C4-2B (cell line): ENCODE data around the gene ATP2C1.

Experiments
- H3K27ac ChIP-seq: fragments of 450-650 bp; 2 replicates; pipeline ENCODE4 v1.5.1; 2017
- ZFX ChIP-seq: fragments of 450-650 bp; IDR thresholded peaks from 2 replicates; pipeline ENCODE4 v1.6.1; 2017
- TF ChIP-seq, protein P1 (sequence below): fragments of 450-650 bp; conservative IDR thresholded peaks from 2 replicates; pipeline ENCODE4 v1.5.1; 2017; ENCODE audit warnings: mild to moderate bottlenecking

ATP2C1 gene

DNA sequence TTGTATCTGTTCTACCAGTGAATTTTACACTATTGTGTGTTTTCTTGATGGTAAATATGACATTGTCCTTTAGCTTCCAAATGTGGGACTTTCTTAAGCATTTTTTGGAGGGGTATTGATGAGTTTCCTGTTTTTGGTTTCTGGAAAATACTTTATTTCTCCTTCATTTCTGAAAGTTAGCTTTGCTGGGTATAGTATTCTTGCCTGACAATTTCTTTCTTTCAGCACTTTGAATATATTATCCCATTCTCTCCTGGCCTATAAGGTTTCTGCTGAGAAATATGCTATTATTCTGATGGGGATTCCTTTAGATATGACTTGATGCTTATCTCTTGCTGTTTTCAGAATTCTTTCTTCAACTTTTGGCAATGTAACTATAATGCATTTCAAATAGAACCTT, 15.4 kb upstream of the ATP2C1 start:
- H3K27ac ChIP-seq = no peak overlapping the region
- TF ChIP-seq ZFX = no peak

DNA sequence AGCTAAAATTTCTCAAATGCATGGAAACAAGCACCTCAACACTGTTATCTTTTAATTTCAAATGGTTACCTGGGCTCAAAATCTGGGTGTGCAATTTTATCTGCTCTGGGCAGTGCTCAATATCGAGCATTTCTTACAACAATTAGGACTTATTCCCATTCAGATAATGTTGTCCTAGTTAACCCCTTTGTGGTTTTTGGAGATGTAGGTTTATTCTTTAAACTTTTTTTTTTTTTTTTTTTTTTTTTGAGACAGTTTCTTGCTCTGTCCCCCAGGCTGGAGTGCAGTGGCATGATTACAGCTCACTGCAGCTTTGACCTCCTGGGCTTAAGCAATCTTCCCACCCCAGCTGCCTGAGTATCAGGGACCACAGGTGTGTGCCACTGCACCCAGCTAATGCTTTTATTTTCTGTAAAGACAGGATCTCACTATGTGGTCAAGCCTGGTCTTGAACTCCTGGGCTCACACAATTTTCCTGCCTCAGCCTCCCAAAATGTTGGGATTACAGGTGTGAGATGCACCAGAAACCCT, 4.4 kb upstream of the ATP2C1 start:
- H3K27ac ChIP-seq = no peak overlapping the region
- TF ChIP-seq ZFX = no peak
- TF ChIP-seq, protein P1, sequence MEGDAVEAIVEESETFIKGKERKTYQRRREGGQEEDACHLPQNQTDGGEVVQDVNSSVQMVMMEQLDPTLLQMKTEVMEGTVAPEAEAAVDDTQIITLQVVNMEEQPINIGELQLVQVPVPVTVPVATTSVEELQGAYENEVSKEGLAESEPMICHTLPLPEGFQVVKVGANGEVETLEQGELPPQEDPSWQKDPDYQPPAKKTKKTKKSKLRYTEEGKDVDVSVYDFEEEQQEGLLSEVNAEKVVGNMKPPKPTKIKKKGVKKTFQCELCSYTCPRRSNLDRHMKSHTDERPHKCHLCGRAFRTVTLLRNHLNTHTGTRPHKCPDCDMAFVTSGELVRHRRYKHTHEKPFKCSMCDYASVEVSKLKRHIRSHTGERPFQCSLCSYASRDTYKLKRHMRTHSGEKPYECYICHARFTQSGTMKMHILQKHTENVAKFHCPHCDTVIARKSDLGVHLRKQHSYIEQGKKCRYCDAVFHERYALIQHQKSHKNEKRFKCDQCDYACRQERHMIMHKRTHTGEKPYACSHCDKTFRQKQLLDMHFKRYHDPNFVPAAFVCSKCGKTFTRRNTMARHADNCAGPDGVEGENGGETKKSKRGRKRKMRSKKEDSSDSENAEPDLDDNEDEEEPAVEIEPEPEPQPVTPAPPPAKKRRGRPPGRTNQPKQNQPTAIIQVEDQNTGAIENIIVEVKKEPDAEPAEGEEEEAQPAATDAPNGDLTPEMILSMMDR = no peak

DNA sequence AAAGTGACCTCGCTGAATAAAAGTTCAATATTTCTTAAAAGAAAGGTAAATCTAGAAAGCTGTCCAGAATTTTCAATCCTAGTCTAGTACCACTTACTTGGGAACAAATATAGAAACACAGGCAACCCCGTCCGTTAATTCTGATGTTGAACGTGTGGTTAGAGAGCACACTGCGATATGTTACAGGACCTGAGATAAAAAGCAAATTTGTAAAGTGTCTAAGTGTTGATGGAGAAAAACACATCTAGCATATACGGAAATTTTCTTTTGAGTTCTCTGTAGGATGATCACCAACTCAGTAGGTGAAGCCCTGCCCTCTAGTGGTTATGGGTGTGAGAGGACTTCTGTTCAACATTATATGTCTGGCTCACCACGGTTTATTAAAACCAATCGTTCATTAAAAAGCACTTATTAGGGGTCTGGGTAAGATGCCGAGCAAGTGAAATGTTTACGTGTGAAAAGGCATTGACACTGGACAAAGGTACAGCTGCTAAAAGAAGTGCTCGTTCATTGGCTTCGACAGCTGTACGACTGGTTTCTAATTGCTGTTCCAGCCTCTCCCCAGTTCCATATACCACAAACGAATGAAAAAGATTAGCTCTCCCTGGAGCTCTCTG, 1.0 kb upstream of the ATP2C1 start:
- TF ChIP-seq, protein P1 = peak; percentile 94
- TF ChIP-seq ZFX = no peak
- peak overlapping the region; percentile 94 for H3K27ac ChIP-seq

- H3K27ac ChIP-seq = peak overlapping the region; percentile 94
- TF ChIP-seq, protein P1 = no peak
- TF ChIP-seq ZFX = no peak
Measured at GRCh38 chr3:130894130-130894985, 474 bp downstream of the ATP2C1 start.

DNA sequence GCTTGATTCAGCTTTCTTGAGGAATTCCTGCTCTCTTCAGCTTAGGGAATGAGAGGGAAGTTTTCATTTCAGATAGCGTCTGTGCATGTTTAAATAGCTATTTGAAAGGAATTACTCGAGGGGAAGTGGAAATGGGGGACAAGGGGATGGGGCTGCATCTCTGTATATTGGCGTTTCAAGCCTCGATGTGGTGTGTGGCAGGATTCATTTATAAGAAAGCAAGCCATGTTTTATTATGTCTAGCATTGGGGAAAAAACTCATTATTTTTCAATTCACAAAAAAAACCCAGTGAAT, 1.0 kb downstream of the ATP2C1 start:
- TF ChIP-seq ZFX = no peak
- TF ChIP-seq, protein P1 = no peak
- peak overlapping the region; percentile 94 for H3K27ac ChIP-seq

DNA sequence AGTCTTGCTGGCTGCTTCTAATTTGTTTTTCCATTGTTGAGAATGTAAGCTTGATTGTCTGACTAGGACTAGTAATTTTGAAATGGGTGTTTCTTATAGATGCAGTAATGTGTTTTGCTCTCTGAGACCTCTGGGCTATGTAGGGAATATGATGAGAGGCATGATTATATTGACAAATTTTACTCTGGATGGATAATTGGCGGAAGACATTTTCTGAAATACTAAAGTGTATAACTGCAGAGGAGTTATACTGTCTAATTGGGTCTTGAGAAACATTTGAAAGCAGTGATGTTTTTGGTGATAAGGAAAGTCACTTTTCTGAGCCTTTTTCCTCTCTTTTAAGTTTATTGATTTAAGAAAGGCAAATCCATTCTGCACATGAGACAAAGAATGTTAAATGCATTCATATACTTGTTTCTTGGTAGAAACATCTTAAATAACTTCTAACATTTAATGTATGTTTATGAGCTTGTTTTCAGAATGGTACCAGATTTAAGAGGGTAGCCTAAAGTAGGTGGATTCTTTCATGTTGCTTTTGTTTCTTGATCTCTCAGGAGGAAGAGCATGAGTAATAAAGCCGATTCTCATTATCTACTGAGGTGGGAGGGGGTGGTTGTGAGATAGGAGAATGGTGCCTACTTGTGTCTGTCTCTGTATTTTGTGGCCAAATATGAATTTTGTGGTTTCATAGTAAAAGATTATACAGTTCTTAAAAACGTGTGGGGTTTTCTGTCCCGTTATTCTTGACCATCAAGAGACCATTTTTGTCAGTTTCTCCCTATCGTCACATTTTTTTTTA, 2.0 kb downstream of the ATP2C1 start:
- H3K27ac ChIP-seq = no peak overlapping the region
- no peak for TF ChIP-seq ZFX
- TF ChIP-seq, protein P1 = no peak

DNA sequence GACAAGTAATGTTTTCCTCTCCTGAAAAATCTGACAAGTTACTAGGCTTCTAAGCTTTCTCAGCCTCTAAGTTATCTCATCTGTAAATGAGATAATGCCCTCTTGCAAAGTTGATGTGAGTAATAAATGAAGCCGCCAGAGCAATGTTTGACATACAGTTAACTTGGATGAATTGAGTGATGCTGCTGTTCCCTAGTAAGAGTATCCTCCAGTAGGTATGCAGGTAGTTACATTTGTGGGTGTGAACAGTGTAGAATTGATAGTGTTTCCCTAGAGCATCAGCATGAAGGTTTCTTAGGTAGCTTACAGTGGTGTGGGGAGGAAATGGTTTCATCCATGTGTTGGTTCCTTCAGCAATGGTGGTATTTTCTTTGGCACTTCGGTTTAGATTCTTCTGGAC, 3.4 kb downstream of the ATP2C1 start:
- H3K27ac ChIP-seq = no peak overlapping the region
- no peak for TF ChIP-seq ZFX
- TF ChIP-seq, protein P1 = no peak
